Choroid plexus epithelial cell (primary cell): Measurements from ENCODE around the gene NFIX.
A peak's percentile ranks its signal among the peaks of the same experiment; 100 is the strongest.

Source experiments
- DNase-seq: peaks from one replicate; pipeline ENCODE4 v3.0.0-alpha.2; 2010; ENCODE audit warnings: low read depth
- H3K4me3 ChIP-seq: 2 replicates; pipeline ENCODE4 v1.5.1; 2011; ENCODE audit warnings: low read depth, mild to moderate bottlenecking, control low read depth, low read length, moderate library complexity
- TF ChIP-seq, protein P1 (sequence below): conservative IDR thresholded peaks from 2 replicates; pipeline ENCODE4 v1.5.1; 2011; ENCODE audit warnings: low read depth, mild to moderate bottlenecking, control low read depth, inconsistent platforms, low read length, moderate library complexity

The NFIX gene

DNA sequence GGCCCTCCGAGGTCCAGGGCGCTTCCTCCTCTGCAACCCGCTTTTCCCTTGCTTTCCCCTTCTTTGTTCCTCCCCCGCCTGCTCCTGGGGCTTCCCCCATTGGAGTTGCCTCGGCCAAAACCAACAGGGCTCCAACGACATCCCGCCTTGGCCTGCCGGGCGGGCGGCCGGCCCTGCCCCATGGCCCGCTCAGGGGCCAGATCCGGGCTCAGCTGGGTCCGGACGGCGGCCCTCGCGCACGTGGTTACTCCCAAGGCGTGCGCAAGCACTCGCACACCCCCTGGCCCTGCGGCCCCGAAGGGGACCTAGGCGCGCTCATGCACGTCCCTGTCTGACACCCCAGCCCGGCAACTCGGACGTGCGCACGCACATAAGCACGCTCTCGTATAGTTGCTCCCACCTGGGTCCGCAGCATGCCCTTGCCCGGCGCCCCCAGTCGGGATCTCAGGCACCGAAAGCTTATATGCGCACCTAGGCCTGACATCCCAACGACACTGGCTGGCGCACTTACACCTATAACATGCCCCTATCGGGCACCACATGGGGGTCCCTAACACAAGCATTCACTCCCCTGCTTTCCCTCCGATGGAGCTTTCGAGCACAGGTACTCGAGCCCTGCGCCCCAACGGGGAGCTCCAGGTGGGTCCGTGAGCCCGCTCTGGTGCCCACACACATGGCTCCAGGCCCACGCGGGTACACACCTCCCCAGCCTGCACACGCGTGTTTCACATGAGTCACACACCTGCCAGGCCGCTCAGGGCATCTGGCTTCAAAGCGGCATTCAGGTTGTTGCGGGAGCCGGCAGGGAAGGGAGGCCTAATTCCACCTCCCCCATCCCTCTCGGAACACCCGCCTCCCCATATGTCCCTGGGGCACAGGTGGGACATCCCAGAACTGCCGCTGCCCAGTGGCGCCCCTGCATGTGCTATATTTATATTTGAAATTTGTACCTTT lies 15.0 kb downstream of the NFIX start:
- no peak for DNase-seq
- no peak overlapping the region for H3K4me3 ChIP-seq
- TF ChIP-seq, protein P1, sequence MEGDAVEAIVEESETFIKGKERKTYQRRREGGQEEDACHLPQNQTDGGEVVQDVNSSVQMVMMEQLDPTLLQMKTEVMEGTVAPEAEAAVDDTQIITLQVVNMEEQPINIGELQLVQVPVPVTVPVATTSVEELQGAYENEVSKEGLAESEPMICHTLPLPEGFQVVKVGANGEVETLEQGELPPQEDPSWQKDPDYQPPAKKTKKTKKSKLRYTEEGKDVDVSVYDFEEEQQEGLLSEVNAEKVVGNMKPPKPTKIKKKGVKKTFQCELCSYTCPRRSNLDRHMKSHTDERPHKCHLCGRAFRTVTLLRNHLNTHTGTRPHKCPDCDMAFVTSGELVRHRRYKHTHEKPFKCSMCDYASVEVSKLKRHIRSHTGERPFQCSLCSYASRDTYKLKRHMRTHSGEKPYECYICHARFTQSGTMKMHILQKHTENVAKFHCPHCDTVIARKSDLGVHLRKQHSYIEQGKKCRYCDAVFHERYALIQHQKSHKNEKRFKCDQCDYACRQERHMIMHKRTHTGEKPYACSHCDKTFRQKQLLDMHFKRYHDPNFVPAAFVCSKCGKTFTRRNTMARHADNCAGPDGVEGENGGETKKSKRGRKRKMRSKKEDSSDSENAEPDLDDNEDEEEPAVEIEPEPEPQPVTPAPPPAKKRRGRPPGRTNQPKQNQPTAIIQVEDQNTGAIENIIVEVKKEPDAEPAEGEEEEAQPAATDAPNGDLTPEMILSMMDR: no peak

GRCh38 chr19:13010992-13011652 lies 15.8 kb downstream of the NFIX start:
- TF ChIP-seq, protein P1: no peak
- DNase-seq: no peak
- H3K4me3 ChIP-seq: no peak overlapping the region

DNA sequence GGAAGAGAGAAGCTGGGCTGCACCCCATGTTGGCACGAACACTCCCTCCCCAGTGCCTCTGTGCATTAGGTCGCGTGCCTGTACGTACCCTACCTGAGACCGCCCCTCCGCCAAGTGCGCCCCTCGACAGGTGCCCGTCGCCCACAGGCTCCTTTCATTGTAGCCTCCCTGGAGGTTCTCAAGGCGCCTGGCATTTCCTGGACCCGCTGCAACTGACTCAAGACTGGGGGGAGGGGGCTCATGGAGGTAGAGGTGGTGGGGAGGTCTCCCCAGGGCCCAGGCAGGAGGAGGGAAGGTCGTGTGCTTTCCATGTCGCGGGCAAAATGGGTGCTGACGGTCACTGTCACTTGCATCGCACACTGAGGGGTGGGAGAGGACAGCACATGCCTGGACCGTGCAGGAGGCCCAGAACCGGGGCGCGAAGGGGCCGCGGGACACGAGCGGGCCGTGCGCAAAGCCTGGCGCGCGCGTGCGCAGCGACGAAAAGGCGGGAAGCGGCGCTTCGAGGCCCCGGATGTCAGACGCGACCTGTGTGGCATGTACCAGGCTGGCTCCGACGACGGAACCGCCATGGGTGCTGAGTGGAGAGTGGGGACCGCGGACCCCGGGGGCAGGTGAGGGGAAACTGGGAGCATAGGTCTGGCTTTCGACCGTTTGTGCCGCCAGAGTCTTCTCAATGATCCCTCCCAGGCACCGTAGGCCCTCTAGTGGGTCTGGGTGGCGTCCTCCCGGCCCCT lies 16.5 kb downstream of the NFIX start:
- no peak overlapping the region for H3K4me3 ChIP-seq
- TF ChIP-seq, protein P1: no peak
- no peak for DNase-seq

GRCh38 chr19:13012390-13012689 lies 17.1 kb downstream of the NFIX start:
- peak overlapping the region; percentile 53 for H3K4me3 ChIP-seq
- DNase-seq: no peak
- TF ChIP-seq, protein P1: no peak

GRCh38 chr19:13012690-13013608 lies 17.7 kb downstream of the NFIX start:
- DNase-seq: peak; percentile 37
- H3K4me3 ChIP-seq: peak overlapping the region; percentile 53
- TF ChIP-seq, protein P1: no peak

DNA sequence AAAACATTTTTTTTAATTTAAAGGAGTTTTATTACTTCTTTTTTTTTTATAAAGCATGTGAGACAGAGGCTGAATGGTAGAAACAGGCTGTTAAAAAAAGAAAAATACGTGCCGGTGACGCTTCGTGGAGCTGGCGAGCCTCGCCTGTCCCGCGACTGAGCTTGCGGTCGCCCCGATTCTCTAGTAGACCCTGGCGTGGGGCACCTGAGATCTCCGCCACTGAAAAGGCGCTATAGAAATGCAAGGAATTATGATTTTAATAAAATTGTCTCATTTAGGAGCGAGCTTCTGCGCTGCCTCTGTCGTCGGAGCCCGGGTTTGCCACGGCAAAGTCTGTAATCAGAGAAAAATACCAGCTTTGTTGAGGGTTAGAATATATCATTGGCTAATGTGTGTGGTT lies 18.4 kb downstream of the NFIX start:
- no peak overlapping the region for H3K4me3 ChIP-seq

More for the DNA sequence above, 18.4 kb downstream of the NFIX start:
- TF ChIP-seq, protein P1: no peak
- DNase-seq: no peak
